Measurements from ENCODE around the gene SH3BP4. TPM values are rescaled to one million over a fixed set of nuclear protein-coding genes. Genes with fewer than 3 reads are reported as not detected.

Gene SH3BP4
- polyA plus RNA-seq, 6 donors from 2014 or later: 0.85 to 2.6 (median 2.2) TPM

GRCh38 chr2:235030936-235031335 lies 79.1 kb downstream of the SH3BP4 start:
- Mint-ChIP-seq H3K27me3 (peaks cover 0 to 16% (median 0%) of the 10 kb centered on the region in 3 donors), H3K4me1 (peaks cover 0 to 19% (median 0%) of the 10 kb centered on the region in 3 donors)
- ATAC-seq (ENCODE audit: low read depth in 2 of 2): no peak

GRCh38 chr2:235031686-235032373 lies 80.0 kb downstream of the SH3BP4 start:
- H3K36me3 Mint-ChIP-seq: no peaks in the 10 kb centered on the region
- DNase-seq: no peak
- peaks cover 0 to 19% (median 0%) of the 10 kb centered on the region in 3 donors for H3K4me1 Mint-ChIP-seq
- no peaks in the 10 kb centered on the region for H3K9me3 Mint-ChIP-seq
- H3K4me3 Mint-ChIP-seq: no peak overlapping the region
- H3K27me3 Mint-ChIP-seq: peaks cover 0 to 16% (median 0%) of the 10 kb centered on the region in 3 donors
- no peak for ATAC-seq (ENCODE audit: low read depth in 2 of 2)
- H3K27ac Mint-ChIP-seq: no peak overlapping the region

More at GRCh38 chr2:235030936-235031335, 79.1 kb downstream of the SH3BP4 start:
- peak overlapping the region in 1 of 6 donors; percentile 37 for H3K27ac Mint-ChIP-seq
- H3K4me3 Mint-ChIP-seq: no peak overlapping the region
- H3K36me3 Mint-ChIP-seq: no peaks in the 10 kb centered on the region
- DNase-seq: no peak
- no peaks in the 10 kb centered on the region for H3K9me3 Mint-ChIP-seq

GRCh38 chr2:235032466-235032865 lies 80.6 kb downstream of the SH3BP4 start:
- Mint-ChIP-seq H3K4me3 (no peak overlapping the region), H3K27ac (no peak overlapping the region), H3K4me1 (peaks cover 0 to 19% (median 0%) of the 10 kb centered on the region in 3 donors), H3K27me3 (peaks cover 0 to 16% (median 0%) of the 10 kb centered on the region in 3 donors), H3K9me3 (no peaks in the 10 kb centered on the region), H3K36me3 (no peaks in the 10 kb centered on the region)
- DNase-seq (no peak), ATAC-seq (ENCODE audit: low read depth in 2 of 2) (no peak)

GRCh38 chr2:235032949-235033348 lies 81.1 kb downstream of the SH3BP4 start:
- DNase-seq: no peak
- no peak for ATAC-seq (ENCODE audit: low read depth in 2 of 2)
- H3K4me1 Mint-ChIP-seq: peaks cover 0 to 19% (median 0%) of the 10 kb centered on the region in 3 donors
- no peak overlapping the region for H3K4me3 Mint-ChIP-seq
- H3K36me3 Mint-ChIP-seq: no peaks in the 10 kb centered on the region
- peaks cover 0 to 16% (median 0%) of the 10 kb centered on the region in 3 donors for H3K27me3 Mint-ChIP-seq
- no peaks in the 10 kb centered on the region for H3K9me3 Mint-ChIP-seq
- peak overlapping the region in 1 of 6 donors; percentile 51 for H3K27ac Mint-ChIP-seq

GRCh38 chr2:235034265-235035118 lies 82.7 kb downstream of the SH3BP4 start:
- DNase-seq (no peak), ATAC-seq (ENCODE audit: low read depth in 2 of 2) (no peak)
- no peak overlapping the region for H3K27ac Mint-ChIP-seq
- H3K36me3 Mint-ChIP-seq: no peaks in the 10 kb centered on the region
- H3K4me1 Mint-ChIP-seq: peaks cover 0 to 18% (median 0%) of the 10 kb centered on the region in 3 donors
- peaks cover 0 to 7% (median 0%) of the 10 kb centered on the region in 3 donors for H3K27me3 Mint-ChIP-seq
- no peak overlapping the region for H3K4me3 Mint-ChIP-seq
- H3K9me3 Mint-ChIP-seq: no peaks in the 10 kb centered on the region

- DNase-seq (no peak), ATAC-seq (ENCODE audit: low read depth in 2 of 2) (no peak)
- Mint-ChIP-seq H3K36me3 (no peaks in the 10 kb centered on the region), H3K4me1 (peaks cover 0 to under 1% (median 0%) of the 10 kb centered on the region in 3 donors), H3K4me3 (no peak overlapping the region), H3K27me3 (no peaks in the 10 kb centered on the region), H3K27ac (no peak overlapping the region), H3K9me3 (no peaks in the 10 kb centered on the region)
Measured at GRCh38 chr2:235037604-235038166, 85.9 kb downstream of the SH3BP4 start.

GRCh38 chr2:235041221-235041917 lies 89.6 kb downstream of the SH3BP4 start:
- Mint-ChIP-seq H3K36me3 (no peaks in the 10 kb centered on the region), H3K4me3 (no peak overlapping the region), H3K9me3 (peaks cover 0 to 2% (median 0%) of the 10 kb centered on the region in 7 donors), H3K27me3 (no peaks in the 10 kb centered on the region), H3K27ac (no peak overlapping the region), H3K4me1 (peaks cover 27 to 33% (median 27%) of the 10 kb centered on the region in 3 donors)
- DNase-seq (no peak), ATAC-seq (ENCODE audit: low read depth in 2 of 2) (no peak)

GRCh38 chr2:235041918-235042575 lies 90.2 kb downstream of the SH3BP4 start:
- no peaks in the 10 kb centered on the region for H3K27me3 Mint-ChIP-seq
- H3K9me3 Mint-ChIP-seq: peaks cover 0 to 2% (median 0%) of the 10 kb centered on the region in 7 donors
- H3K27ac Mint-ChIP-seq: peak overlapping the region in 2 of 6 donors; percentile 26 to 34
- peaks cover 32 to 40% (median 32%) of the 10 kb centered on the region in 3 donors for H3K4me1 Mint-ChIP-seq
- no peaks in the 10 kb centered on the region for H3K36me3 Mint-ChIP-seq
- H3K4me3 Mint-ChIP-seq: peak overlapping the region in 1 of 8 donors; percentile 35
- no peak for DNase-seq
- no peak for ATAC-seq (ENCODE audit: low read depth in 2 of 2)

GRCh38 chr2:235042576-235043515 lies 91.0 kb downstream of the SH3BP4 start:
- Mint-ChIP-seq H3K4me1 (peaks cover 32 to 48% (median 34%) of the 10 kb centered on the region in 3 donors), H3K36me3 (no peaks in the 10 kb centered on the region), H3K4me3 (peak overlapping the region in 2 of 8 donors; percentile 28 to 35), H3K27me3 (no peaks in the 10 kb centered on the region), H3K9me3 (peaks cover 0 to 2% (median 0%) of the 10 kb centered on the region in 7 donors), H3K27ac (peak overlapping the region in 2 of 6 donors; percentile 34 to 44)
- ATAC-seq (ENCODE audit: low read depth in 2 of 2) (no peak), DNase-seq (no peak)

- Mint-ChIP-seq H3K4me1 (peaks cover 36 to 58% (median 41%) of the 10 kb centered on the region in 3 donors), H3K4me3 (peak overlapping the region; percentile 8 to 91 (median 84)), H3K27me3 (no peaks in the 10 kb centered on the region), H3K9me3 (peaks cover 0 to 2% (median 0%) of the 10 kb centered on the region in 7 donors), H3K27ac (peak overlapping the region; percentile 75 to 94 (median 87)), H3K36me3 (no peaks in the 10 kb centered on the region)
- peak; percentile 84 for DNase-seq
- ATAC-seq (ENCODE audit: low read depth in 2 of 2): peak; percentile 80 to 82
Measured at GRCh38 chr2:235043762-235044500, 92.1 kb downstream of the SH3BP4 start.

Measured in naive B cell (primary cell).